GM18907 (cell line): Measurements from ENCODE around the gene CFAP65.

Experiments
- ATAC-seq: cut with Tn5 transposase; IDR thresholded peaks from one replicate; pipeline ENCODE4 v1.9.1; 2021; ENCODE audit warnings: mild to moderate bottlenecking, moderate library complexity; ENCODE audit not compliant: unreplicated experiment

The CFAP65 gene

GRCh38 chr2:219041252-219041651 is at the start of gene CFAP65:
TSS of gene CFAP65 (minus strand) at chr2:219041516. CDS start at chr2:219039048, 2,468 bp downstream.
- no peak for ATAC-seq

- no peak for ATAC-seq
Measured at GRCh38 chr2:219090436-219091299, 49.4 kb upstream of the CFAP65 start.

- no peak for ATAC-seq
Measured at GRCh38 chr2:219089330-219089729, 48.0 kb upstream of the CFAP65 start.

- no peak for ATAC-seq
Measured at GRCh38 chr2:219087848-219088247, 46.5 kb upstream of the CFAP65 start.

- no peak for ATAC-seq
Measured at GRCh38 chr2:219087361-219087760, 46.0 kb upstream of the CFAP65 start.

GRCh38 chr2:219086196-219086595 is 44.9 kb upstream of the CFAP65 start:
- no peak for ATAC-seq

- ATAC-seq = no peak
Measured at GRCh38 chr2:219084791-219085190, 43.5 kb upstream of the CFAP65 start.

GRCh38 chr2:219082332-219082958 is 41.1 kb upstream of the CFAP65 start:
- ATAC-seq = no peak

- ATAC-seq = no peak
Measured at GRCh38 chr2:219081701-219082331, 40.5 kb upstream of the CFAP65 start.

GRCh38 chr2:219081096-219081495 is 39.8 kb upstream of the CFAP65 start:
- no peak for ATAC-seq

- no peak for ATAC-seq
Measured at GRCh38 chr2:219079417-219079816, 38.1 kb upstream of the CFAP65 start.

- no peak for ATAC-seq
Measured at GRCh38 chr2:219078951-219079350, 37.6 kb upstream of the CFAP65 start.

- no peak for ATAC-seq
Measured at GRCh38 chr2:219078126-219078525, 36.8 kb upstream of the CFAP65 start.

- no peak for ATAC-seq
Measured at GRCh38 chr2:219076253-219076652, 34.9 kb upstream of the CFAP65 start.

GRCh38 chr2:219073413-219074129 is 32.3 kb upstream of the CFAP65 start:
- no peak for ATAC-seq

- ATAC-seq = no peak
Measured at GRCh38 chr2:219072741-219073250, 31.5 kb upstream of the CFAP65 start.

GRCh38 chr2:219071131-219071816 is 30.0 kb upstream of the CFAP65 start:
- ATAC-seq = no peak

- ATAC-seq = no peak
Measured at GRCh38 chr2:219065484-219065883, 24.2 kb upstream of the CFAP65 start.

- no peak for ATAC-seq
Measured at GRCh38 chr2:219062081-219062480, 20.8 kb upstream of the CFAP65 start.
